Osteocyte (in vitro differentiated cells): ENCODE data around the gene PDZRN4. TPM values are rescaled to one million over a fixed set of nuclear protein-coding genes. Genes with fewer than 3 reads are reported as not detected.

ENCODE experiments used
- DNase-seq: peaks from one replicate; pipeline ENCODE4 v3.0.0; 2021; ENCODE audit warnings: mixed read lengths; ENCODE audit not compliant: unreplicated experiment; ENCODE audit errors: extremely low spot score
- H3K27ac Mint-ChIP-seq: one replicate; pipeline ENCODE4 v1.8.0; 2021; ENCODE audit warnings: mild to moderate bottlenecking, mixed read lengths; ENCODE audit not compliant: unreplicated experiment
- H3K27me3 Mint-ChIP-seq: one replicate; pipeline ENCODE4 v1.8.0; 2021; ENCODE audit warnings: mixed read lengths; ENCODE audit not compliant: unreplicated experiment
- H3K36me3 Mint-ChIP-seq: one replicate; pipeline ENCODE4 v1.8.0; 2021; ENCODE audit warnings: mixed read lengths; ENCODE audit not compliant: unreplicated experiment
- H3K4me1 Mint-ChIP-seq: one replicate; pipeline ENCODE4 v1.8.0; 2021; ENCODE audit warnings: mixed read lengths; ENCODE audit not compliant: unreplicated experiment
- H3K4me3 Mint-ChIP-seq: one replicate; pipeline ENCODE4 v1.8.0; 2021; ENCODE audit warnings: mild to moderate bottlenecking, moderate library complexity, mixed read lengths; ENCODE audit not compliant: unreplicated experiment
- H3K9me3 Mint-ChIP-seq: one replicate; pipeline ENCODE4 v1.8.0; 2021; ENCODE audit warnings: mixed read lengths; ENCODE audit not compliant: unreplicated experiment
- total RNA-seq: library from RNA; stranded (reverse); gene quantifications from 2 replicates; pipeline ENCODE4 v1.2.1, GENCODE V29; 2021
- TF ChIP-seq, protein P1 (sequence below): fragments of 200-600 bp; sonication (generic); IDR thresholded peaks from 2 replicates; pipeline ENCODE4 v1.5.0; 2021; ENCODE audit warnings: antibody characterized with exemption, mild to moderate bottlenecking, moderate library complexity

Gene PDZRN4
- total RNA-seq, 1 donor from 2014 or later = not detected

DNA sequence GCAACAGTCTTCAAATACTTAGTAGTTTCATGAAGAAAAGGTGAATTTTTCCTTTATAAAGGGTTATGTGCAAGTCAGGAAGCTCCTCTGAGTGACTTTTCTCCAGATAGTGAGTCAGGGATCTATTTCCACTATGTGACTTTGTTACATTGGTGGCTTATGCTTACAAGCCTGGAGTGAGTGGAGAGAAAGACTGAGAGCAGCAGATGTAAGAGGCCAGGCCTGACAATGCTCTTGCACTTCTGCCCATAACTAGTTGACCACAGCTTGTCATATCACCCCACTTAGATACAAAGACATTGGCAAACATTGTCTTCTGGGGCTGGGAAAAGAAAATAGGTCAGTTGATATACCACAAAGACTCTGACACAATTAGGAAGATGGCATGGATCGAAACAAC, 236.5 kb downstream of the PDZRN4 start:
- Mint-ChIP-seq H3K9me3 (no peaks in the 10 kb centered on the region), H3K27ac (no peak overlapping the region), H3K4me3 (no peak overlapping the region), H3K4me1 (no peaks in the 10 kb centered on the region), H3K36me3 (no peaks in the 10 kb centered on the region), H3K27me3 (peaks cover 3% of the 10 kb centered on the region)
- no peak for DNase-seq
- TF ChIP-seq, protein P1, sequence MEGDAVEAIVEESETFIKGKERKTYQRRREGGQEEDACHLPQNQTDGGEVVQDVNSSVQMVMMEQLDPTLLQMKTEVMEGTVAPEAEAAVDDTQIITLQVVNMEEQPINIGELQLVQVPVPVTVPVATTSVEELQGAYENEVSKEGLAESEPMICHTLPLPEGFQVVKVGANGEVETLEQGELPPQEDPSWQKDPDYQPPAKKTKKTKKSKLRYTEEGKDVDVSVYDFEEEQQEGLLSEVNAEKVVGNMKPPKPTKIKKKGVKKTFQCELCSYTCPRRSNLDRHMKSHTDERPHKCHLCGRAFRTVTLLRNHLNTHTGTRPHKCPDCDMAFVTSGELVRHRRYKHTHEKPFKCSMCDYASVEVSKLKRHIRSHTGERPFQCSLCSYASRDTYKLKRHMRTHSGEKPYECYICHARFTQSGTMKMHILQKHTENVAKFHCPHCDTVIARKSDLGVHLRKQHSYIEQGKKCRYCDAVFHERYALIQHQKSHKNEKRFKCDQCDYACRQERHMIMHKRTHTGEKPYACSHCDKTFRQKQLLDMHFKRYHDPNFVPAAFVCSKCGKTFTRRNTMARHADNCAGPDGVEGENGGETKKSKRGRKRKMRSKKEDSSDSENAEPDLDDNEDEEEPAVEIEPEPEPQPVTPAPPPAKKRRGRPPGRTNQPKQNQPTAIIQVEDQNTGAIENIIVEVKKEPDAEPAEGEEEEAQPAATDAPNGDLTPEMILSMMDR = no peak

DNA sequence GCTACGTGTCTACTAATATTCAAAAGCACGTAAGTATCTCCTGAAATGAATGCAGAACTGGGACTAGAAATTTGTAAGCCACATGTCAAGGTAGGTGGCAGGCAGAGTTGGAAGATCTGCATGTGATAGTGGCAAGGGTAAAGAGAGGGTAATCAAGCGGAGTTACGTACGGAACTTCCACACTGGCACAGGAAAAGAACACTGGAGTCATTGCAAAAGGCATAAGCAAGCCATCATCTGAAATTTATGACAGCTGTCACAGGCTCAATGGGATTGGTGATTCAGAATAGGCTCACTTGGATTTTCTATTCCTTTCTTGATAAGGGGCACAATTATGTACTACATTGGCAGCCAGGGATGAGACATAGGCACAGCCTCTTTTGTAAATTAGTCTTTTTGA, 245.3 kb downstream of the PDZRN4 start:
- H3K27ac Mint-ChIP-seq = no peak overlapping the region
- peaks cover 3% of the 10 kb centered on the region for H3K27me3 Mint-ChIP-seq
- H3K9me3 Mint-ChIP-seq = no peaks in the 10 kb centered on the region
- H3K36me3 Mint-ChIP-seq = no peaks in the 10 kb centered on the region
- TF ChIP-seq, protein P1 = no peak
- H3K4me3 Mint-ChIP-seq = no peak overlapping the region
- DNase-seq = no peak
- no peaks in the 10 kb centered on the region for H3K4me1 Mint-ChIP-seq

DNA sequence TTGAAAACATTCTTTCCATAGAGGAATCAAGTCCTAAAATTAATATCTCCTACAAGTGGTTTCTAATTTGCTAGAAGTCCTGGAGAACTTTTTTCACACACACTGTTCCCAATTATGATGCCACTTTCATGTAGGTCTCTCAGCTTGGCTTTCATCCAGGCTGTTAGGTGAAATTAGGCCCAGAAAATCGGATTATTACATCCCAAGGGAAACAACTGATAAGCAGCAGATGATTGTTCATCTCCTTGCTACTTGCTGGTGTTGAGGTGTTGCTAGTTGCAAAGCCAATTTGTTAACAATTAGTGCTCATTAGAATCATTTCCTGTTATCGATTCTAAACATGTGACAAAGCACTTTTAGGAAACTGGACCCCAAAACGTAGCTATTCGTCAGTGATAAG, 248.0 kb downstream of the PDZRN4 start:
- TF ChIP-seq, protein P1 = no peak
- Mint-ChIP-seq H3K9me3 (no peaks in the 10 kb centered on the region), H3K27ac (no peak overlapping the region), H3K4me3 (no peak overlapping the region), H3K36me3 (no peaks in the 10 kb centered on the region), H3K4me1 (no peaks in the 10 kb centered on the region), H3K27me3 (peaks cover 3% of the 10 kb centered on the region)
- DNase-seq = no peak

DNA sequence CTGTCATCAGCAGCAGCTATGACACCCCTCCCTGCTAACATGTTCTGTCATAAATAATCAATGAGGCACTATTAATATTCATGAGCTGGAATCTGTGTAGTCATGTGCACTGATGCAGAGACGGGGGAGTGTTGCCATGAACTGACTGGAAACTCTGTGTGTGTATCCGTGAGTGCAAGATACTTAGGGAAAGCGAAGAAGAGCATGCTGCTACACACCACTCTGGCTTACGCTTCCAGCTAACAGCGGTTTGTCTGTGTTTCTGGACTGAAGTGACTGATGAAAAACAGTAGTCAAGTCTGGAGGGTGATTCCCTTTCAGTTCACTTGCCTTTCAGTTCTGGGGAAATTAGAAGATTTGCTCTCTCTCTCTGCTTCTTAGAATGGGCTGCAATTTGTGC, 249.4 kb downstream of the PDZRN4 start:
- TF ChIP-seq, protein P1 = no peak
- H3K4me1 Mint-ChIP-seq = no peaks in the 10 kb centered on the region
- no peak for DNase-seq
- H3K9me3 Mint-ChIP-seq = no peaks in the 10 kb centered on the region
- no peak overlapping the region for H3K27ac Mint-ChIP-seq
- H3K27me3 Mint-ChIP-seq = peaks cover 3% of the 10 kb centered on the region
- no peak overlapping the region for H3K4me3 Mint-ChIP-seq
- no peaks in the 10 kb centered on the region for H3K36me3 Mint-ChIP-seq

DNA sequence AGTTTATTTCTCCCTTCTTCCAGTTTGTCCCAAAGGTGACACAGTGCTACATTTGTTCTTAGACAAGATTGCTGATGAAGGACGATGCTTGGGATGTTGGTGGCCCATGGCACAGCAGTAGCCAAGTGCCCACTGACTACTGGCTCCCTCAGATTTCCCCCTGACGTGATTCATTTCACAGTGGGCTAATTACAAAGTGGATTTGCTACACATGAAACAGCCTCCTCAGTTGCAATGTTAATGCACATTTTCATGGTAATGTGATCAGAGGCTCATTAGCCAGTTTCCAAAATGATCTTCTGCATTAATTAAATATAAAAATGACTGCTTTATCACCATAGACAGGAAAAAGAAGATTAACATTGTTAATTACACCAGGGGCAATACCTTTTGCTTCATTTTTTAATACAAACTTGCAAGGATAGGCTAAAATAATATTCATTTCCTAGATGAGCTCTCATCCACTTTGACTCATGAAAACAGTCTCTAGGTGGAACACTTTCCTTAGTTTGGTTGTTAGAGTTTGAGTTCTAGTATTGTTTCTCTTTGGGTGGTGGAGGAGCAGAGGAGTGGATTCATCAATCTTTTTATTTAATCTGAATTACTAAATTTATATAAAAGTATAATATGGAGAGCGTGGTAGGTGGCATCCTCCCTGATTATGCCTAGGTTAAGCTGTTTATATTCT, 250.9 kb downstream of the PDZRN4 start:
- no peak overlapping the region for H3K27ac Mint-ChIP-seq
- no peak overlapping the region for H3K4me3 Mint-ChIP-seq
- H3K9me3 Mint-ChIP-seq = no peaks in the 10 kb centered on the region
- H3K27me3 Mint-ChIP-seq = peaks cover 3% of the 10 kb centered on the region
- no peak for DNase-seq
- H3K36me3 Mint-ChIP-seq = no peaks in the 10 kb centered on the region
- TF ChIP-seq, protein P1 = no peak
- no peaks in the 10 kb centered on the region for H3K4me1 Mint-ChIP-seq
